ENCODE measurements around the gene PFKL.
"Not testable (repeated sequence)": the region's sequence is repeated elsewhere in the genome, so short reads cannot be mapped to it uniquely, and the experiment has no call there.

The PFKL gene

GRCh38 chr21:44295163-44295573 is 4.7 kb upstream of the PFKL start:
- DNase-seq, result no peak

GRCh38 chr21:44295646-44296045 is 4.2 kb upstream of the PFKL start:
- DNase-seq, result no peak

GRCh38 chr21:44296103-44296519 is 3.7 kb upstream of the PFKL start:
- DNase-seq, result no peak

GRCh38 chr21:44296916-44297315 is 2.9 kb upstream of the PFKL start:
- no peak for DNase-seq

GRCh38 chr21:44297525-44298290 is 2.1 kb upstream of the PFKL start:
- peak; percentile 70 for DNase-seq

- DNase-seq, result no peak
These were observed 1.6 kb upstream of the PFKL start for GRCh38 chr21:44298301-44298700.

- no peak for DNase-seq
These were observed 782 bp upstream of the PFKL start for GRCh38 chr21:44299085-44299457.

- peak; percentile 23 for DNase-seq
These were observed 558 bp downstream of the PFKL start for GRCh38 chr21:44300262-44300959.

- no peak for DNase-seq
These were observed 1.3 kb downstream of the PFKL start for GRCh38 chr21:44301141-44301540.

GRCh38 chr21:44301961-44302406 is 2.1 kb downstream of the PFKL start:
- DNase-seq, result no peak

- DNase-seq, result not testable (repeated sequence)
These were observed 2.9 kb downstream of the PFKL start for GRCh38 chr21:44302573-44303401.

- no peak for DNase-seq
These were observed 3.7 kb downstream of the PFKL start for GRCh38 chr21:44303490-44303981.

- DNase-seq, result no peak
These were observed 4.3 kb downstream of the PFKL start for GRCh38 chr21:44304011-44304616.

- no peak for DNase-seq
These were observed 5.0 kb downstream of the PFKL start for GRCh38 chr21:44304877-44305293.

- no peak for DNase-seq
These were observed 5.8 kb downstream of the PFKL start for GRCh38 chr21:44305691-44306090.

GRCh38 chr21:44306936-44307704 is 7.3 kb downstream of the PFKL start:
- no peak for DNase-seq

- DNase-seq, result no peak
These were observed 11.0 kb downstream of the PFKL start for GRCh38 chr21:44310628-44311507.

- DNase-seq, result no peak
These were observed 12.2 kb downstream of the PFKL start for GRCh38 chr21:44312089-44312488.

- DNase-seq, result no peak
These were observed 12.9 kb downstream of the PFKL start for GRCh38 chr21:44312716-44313115.

- no peak for DNase-seq
These were observed 13.6 kb downstream of the PFKL start for GRCh38 chr21:44313451-44313850.

- DNase-seq, result no peak
These were observed 14.3 kb downstream of the PFKL start for GRCh38 chr21:44314128-44314527.

Measured in NCI-H748 treated with DMSO at 0.1 percent for 48 hours (cell line).